ENCODE results near the gene PTMA. TPM values are rescaled to one million over a fixed set of nuclear protein-coding genes. Genes with fewer than 3 reads are reported as not detected.

The PTMA gene
- total and polyA plus RNA-seq, 11 donors: 143 to 707 (median 207) TPM

DNA sequence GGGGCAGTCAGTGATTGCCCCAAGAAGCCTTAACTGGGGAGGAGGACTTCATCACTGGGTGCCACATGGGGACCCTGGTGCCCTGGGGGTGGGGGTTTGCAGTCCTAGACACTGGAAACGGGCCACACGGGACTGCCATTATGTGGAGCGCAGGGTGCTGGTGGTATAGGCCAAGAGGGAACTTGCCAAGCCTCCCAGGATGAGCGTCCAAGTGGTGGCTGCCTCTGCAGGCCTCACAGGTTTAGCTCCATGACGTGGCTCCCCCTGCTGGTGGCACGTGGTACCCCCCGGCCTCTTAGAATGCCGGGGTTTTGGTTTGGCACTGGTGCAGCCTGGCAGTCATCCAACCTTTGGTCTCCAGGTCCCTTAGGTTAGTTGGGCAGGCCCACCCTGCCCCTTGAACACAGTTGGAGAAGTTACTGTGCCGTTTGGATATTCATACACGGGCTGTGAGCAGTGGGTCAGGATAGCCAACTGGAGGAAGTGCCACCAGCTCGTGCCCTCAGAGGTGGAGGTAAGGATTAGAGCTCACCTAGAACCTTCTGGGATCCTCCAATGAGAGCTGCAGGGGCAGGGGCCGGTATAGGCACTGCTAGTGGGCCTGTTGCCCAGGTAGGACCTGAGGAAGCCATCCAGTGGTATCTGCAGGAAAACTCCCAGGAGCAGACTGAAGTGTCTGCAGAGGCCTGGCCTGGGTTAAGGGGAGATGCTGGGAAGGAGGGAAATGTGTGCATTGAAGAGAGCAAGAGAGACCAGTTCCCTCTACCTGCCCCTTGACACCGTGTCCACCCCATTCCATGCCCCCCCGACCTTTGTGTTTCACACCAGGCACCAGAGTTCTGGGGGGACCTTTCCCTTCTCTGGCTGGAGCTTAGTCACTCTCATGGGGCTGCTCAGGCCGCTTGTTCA lies 5.7 kb downstream of the PTMA start:
- 18 to 31% (median 20%) methylated on average over 11 to 15 of the region's 15 CpGs for WGBS, 4 donors
- Histone ChIP-seq H3K4me3 (peak overlapping the region in 1 of 12 donors; percentile 9), H3K27me3 (no peaks in the 10 kb centered on the region), H3K4me1 (peaks cover 6 to 71% (median 54%) of the 10 kb centered on the region in 12 donors), H3K36me3 (peaks cover 0 to 29% (median 25%) of the 10 kb centered on the region in 9 donors), H3K9me3 (peaks cover 0 to 5% (median 0%) of the 10 kb centered on the region in 12 donors), H3K27ac (peak overlapping the region in 11 of 12 donors; percentile 28 to 100 (median 62))
- ATAC-seq: peak; percentile 37 to 63 (median 48)
- peak in 1 of 2 donors; percentile 36 for TF ChIP-seq POLR2A (IDR thresholded peaks at IDR 0.05)
- TF ChIP-seq, protein P1, sequence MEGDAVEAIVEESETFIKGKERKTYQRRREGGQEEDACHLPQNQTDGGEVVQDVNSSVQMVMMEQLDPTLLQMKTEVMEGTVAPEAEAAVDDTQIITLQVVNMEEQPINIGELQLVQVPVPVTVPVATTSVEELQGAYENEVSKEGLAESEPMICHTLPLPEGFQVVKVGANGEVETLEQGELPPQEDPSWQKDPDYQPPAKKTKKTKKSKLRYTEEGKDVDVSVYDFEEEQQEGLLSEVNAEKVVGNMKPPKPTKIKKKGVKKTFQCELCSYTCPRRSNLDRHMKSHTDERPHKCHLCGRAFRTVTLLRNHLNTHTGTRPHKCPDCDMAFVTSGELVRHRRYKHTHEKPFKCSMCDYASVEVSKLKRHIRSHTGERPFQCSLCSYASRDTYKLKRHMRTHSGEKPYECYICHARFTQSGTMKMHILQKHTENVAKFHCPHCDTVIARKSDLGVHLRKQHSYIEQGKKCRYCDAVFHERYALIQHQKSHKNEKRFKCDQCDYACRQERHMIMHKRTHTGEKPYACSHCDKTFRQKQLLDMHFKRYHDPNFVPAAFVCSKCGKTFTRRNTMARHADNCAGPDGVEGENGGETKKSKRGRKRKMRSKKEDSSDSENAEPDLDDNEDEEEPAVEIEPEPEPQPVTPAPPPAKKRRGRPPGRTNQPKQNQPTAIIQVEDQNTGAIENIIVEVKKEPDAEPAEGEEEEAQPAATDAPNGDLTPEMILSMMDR (IDR thresholded peaks at IDR 0.05): peak; percentile 92 to 98 (median 94)
- peak; percentile 86 to 94 (median 91) for DNase-seq
- intact Hi-C loops (cut with DNase I): loop anchor here (1.0 to 2.0 kb wide), 8 partner anchors 33 to 109 kb away; no protein-coding TSS in a partner anchor

DNA sequence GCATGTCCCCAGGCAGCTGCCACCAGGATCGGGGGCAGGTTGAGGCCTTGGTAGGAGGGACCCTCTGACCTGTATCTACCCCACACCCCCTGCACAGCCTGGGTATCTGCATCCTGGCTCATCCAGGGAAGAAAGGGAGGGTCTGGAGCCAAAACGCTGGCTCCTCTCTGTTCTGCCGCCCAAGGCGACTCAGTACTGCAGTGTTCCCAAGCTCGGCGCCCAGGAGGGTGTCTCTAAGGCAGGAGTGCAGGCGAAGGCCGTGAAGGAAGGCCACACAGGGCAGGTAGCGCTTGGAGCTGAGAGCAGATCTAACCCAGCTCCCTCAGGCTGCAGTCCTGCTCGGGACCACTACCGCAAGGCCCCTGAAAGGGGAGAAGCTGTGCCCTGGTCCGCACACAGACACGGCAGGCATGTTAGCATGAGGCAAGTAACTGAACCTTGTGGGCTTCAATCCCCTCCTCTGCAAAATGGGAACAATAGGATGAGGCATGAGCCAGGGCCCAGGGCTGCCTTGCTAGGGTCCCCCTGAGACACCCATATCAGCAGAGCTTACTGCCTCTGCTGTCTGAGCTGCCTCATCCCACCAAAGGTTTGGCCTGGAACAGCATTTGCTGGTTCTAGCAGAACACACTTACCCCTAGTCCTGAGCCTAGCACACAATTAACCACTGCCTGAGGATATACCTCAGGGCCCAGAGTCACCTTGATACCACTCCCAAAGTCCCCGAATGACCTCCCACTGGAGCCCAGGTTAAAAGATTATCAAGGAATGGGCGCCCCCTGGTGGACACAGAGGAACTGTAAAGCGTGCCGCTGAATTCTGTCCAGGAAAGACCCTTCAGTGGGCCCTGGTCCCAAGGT lies 6.5 kb downstream of the PTMA start:
- WGBS, 4 donors: 66 to 76% (median 70%) methylated on average over 15 to 17 of the region's 17 CpGs
- peaks cover 6 to 65% (median 52%) of the 10 kb centered on the region in 12 donors for H3K4me1 ChIP-seq
- no peak overlapping the region for H3K4me3 ChIP-seq
- DNase-seq: peak; percentile 68 to 87 (median 72)
- no peaks in the 10 kb centered on the region for H3K27me3 ChIP-seq
- TF ChIP-seq, protein P1 (IDR thresholded peaks at IDR 0.05): peak; percentile 77 to 94 (median 91)
- TF ChIP-seq POLR2A (IDR thresholded peaks at IDR 0.05): no peak
- ATAC-seq: peak; percentile 15 to 36 (median 18)
- peak overlapping the region in 8 of 12 donors; percentile 29 to 100 (median 66) for H3K27ac ChIP-seq
- H3K9me3 ChIP-seq: peaks cover 0 to 5% (median 0%) of the 10 kb centered on the region in 12 donors
- intact Hi-C loops (cut with DNase I): loop anchor here (1.0 to 5.0 kb wide), 10 partner anchors 34 to 104 kb away; no protein-coding TSS in a partner anchor
- H3K36me3 ChIP-seq: peaks cover 0 to 29% (median 25%) of the 10 kb centered on the region in 9 donors

DNA sequence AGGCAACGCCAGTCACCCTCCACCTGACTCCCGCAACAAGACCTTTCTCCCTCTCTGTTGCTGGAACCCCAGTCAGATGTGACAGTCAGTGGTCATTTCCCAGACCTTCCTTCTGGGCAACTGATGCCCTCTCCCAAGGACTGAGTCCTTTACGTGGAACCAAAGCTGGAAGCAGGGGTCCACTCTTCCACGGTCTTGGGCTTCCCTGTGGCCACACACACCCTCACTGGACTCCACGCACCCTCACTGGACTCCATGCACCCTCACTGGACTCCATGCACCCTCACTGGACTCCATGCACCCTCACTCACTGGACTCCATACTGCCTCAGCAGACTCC lies 7.1 kb downstream of the PTMA start:
- Histone ChIP-seq H3K4me3 (no peak overlapping the region), H3K27me3 (no peaks in the 10 kb centered on the region), H3K4me1 (peaks cover 6 to 62% (median 50%) of the 10 kb centered on the region in 12 donors), H3K9me3 (peaks cover 0 to 5% (median 0%) of the 10 kb centered on the region in 12 donors), H3K27ac (no peak overlapping the region), H3K36me3 (peaks cover 0 to 29% (median 25%) of the 10 kb centered on the region in 9 donors)
- 45 to 51% (median 49%) methylated on average over 5 of the region's 5 CpGs for WGBS, 4 donors
- no peak for ATAC-seq
- no peak for DNase-seq
- no peak for TF ChIP-seq POLR2A (IDR thresholded peaks at IDR 0.05)
- TF ChIP-seq, protein P1 (IDR thresholded peaks at IDR 0.05): peak in 2 of 12 donors; percentile 6
- intact Hi-C loops (cut with DNase I): loop anchor here (1.0 to 5.0 kb wide), 8 partner anchors 35 to 103 kb away; no protein-coding TSS in a partner anchor

All from heart left ventricle (tissue), 16 donors.